ENCODE results near the gene ZNF84.

DNA sequence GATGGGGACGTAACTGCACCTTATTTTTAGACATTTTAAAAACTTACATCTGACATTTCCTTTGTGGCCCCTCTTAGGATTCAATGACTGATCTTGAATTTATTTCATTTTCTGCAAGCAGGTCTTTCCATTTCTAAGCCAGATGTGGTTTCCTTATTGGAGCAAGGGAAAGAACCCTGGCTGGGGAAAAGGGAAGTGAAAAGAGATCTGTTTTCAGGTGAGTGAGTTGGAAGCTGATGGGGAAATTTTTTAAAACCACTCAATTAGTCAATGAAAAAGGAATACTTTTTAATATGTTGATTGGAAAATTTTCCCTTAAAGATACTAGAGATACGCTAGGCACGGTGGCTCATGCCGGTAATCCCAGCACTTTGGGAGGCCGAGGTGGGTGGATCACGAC, 46.0 kb downstream of the ZNF84 start:
- TF ChIP-seq ZNF24 (IDR thresholded peaks at IDR 0.05): no peak
- no peak for TF ChIP-seq RBM15 (IDR thresholded peaks at IDR 0.05; ENCODE audit: insufficient read depth, low read length)
- no peak for TF ChIP-seq FOXJ3 (CRISPR knock-in tag; IDR thresholded peaks at IDR 0.05)
- TF ChIP-seq POLR2AphosphoS5 (IDR thresholded peaks at IDR 0.05; ENCODE audit: control insufficient read depth, insufficient read depth, low read depth, low read length): no peak
- no peak for TF ChIP-seq POLR2AphosphoS2 (IDR thresholded peaks at IDR 0.05; ENCODE audit: low read length)
- no peak for TF ChIP-seq CAMTA2 (CRISPR knock-in tag; conservative IDR thresholded peaks at IDR 0.05)
- TF ChIP-seq SRSF1 (IDR thresholded peaks at IDR 0.05; ENCODE audit: low read depth, low read length): no peak
- TF ChIP-seq, protein P1, sequence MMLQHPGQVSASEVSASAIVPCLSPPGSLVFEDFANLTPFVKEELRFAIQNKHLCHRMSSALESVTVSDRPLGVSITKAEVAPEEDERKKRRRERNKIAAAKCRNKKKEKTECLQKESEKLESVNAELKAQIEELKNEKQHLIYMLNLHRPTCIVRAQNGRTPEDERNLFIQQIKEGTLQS (IDR thresholded peaks at IDR 0.05): no peak
- TF ChIP-seq, protein P1 (CRISPR knock-in tag; conservative IDR thresholded peaks at IDR 0.05): no peak
- no peak for TF ChIP-seq CREM (IDR thresholded peaks at IDR 0.05; ENCODE audit: low read depth)
- no peak for TF ChIP-seq CEBPB (tag; IDR thresholded peaks at IDR 0.05)
- TF ChIP-seq POLR2A (conservative IDR thresholded peaks at IDR 0.05): no peak

Measured in K562 (cell line).